Activated naive CD4-positive, alpha-beta T cell treated with Interleukin-2 at 50 U/mL for 16 hours (primary cell): ENCODE results near the gene ASTN2.

Source experiments
- DNase-seq: peaks from one replicate; pipeline ENCODE4 v3.0.0-alpha.2; 2020

ASTN2 gene

GRCh38 chr9:117234103-117234502 is 180.8 kb downstream of the ASTN2 start:
- no peak for DNase-seq

GRCh38 chr9:117233016-117233415 is 181.8 kb downstream of the ASTN2 start:
- DNase-seq: no peak

- no peak for DNase-seq
Observed at GRCh38 chr9:117232281-117232680, 182.6 kb downstream of the ASTN2 start.

GRCh38 chr9:117231012-117231411 is 183.8 kb downstream of the ASTN2 start:
- DNase-seq: no peak

- no peak for DNase-seq
Observed at GRCh38 chr9:117224695-117225094, 190.2 kb downstream of the ASTN2 start.

- no peak for DNase-seq
Observed at GRCh38 chr9:117218951-117219350, 195.9 kb downstream of the ASTN2 start.

- DNase-seq: no peak
Observed at GRCh38 chr9:117214416-117214815, 200.4 kb downstream of the ASTN2 start.

GRCh38 chr9:117211280-117211679 is 203.6 kb downstream of the ASTN2 start:
- no peak for DNase-seq

GRCh38 chr9:117205806-117206205 is 209.1 kb downstream of the ASTN2 start:
- no peak for DNase-seq

GRCh38 chr9:117204971-117205370 is 209.9 kb downstream of the ASTN2 start:
- DNase-seq: no peak

GRCh38 chr9:117191504-117192261 is 223.2 kb downstream of the ASTN2 start:
- no peak for DNase-seq

GRCh38 chr9:117189121-117189520 is 225.7 kb downstream of the ASTN2 start:
- DNase-seq: no peak

GRCh38 chr9:117188394-117188793 is 226.5 kb downstream of the ASTN2 start:
- DNase-seq: no peak

- DNase-seq: no peak
Observed at GRCh38 chr9:117187498-117187897, 227.4 kb downstream of the ASTN2 start.

GRCh38 chr9:117184173-117184572 is 230.7 kb downstream of the ASTN2 start:
- no peak for DNase-seq

- no peak for DNase-seq
Observed at GRCh38 chr9:117182046-117182445, 232.8 kb downstream of the ASTN2 start.

GRCh38 chr9:117180896-117181445 is 233.9 kb downstream of the ASTN2 start:
- DNase-seq: no peak

- DNase-seq: no peak
Observed at GRCh38 chr9:117178596-117179375, 236.1 kb downstream of the ASTN2 start.

- no peak for DNase-seq
Observed at GRCh38 chr9:117170567-117170966, 244.3 kb downstream of the ASTN2 start.

GRCh38 chr9:117169089-117169621 is 245.7 kb downstream of the ASTN2 start:
- no peak for DNase-seq

- no peak for DNase-seq
Observed at GRCh38 chr9:117164512-117164911, 250.3 kb downstream of the ASTN2 start.

- DNase-seq: no peak
Observed at GRCh38 chr9:117160254-117160653, 254.6 kb downstream of the ASTN2 start.

- no peak for DNase-seq
Observed at GRCh38 chr9:117156771-117157535, 257.9 kb downstream of the ASTN2 start.
